ENCODE measurements around the gene SMIM28.

Gene SMIM28

GRCh38 chr6:138389551-138389950, 11.8 kb downstream of the SMIM28 start:
- TF ChIP-seq, protein P1, sequence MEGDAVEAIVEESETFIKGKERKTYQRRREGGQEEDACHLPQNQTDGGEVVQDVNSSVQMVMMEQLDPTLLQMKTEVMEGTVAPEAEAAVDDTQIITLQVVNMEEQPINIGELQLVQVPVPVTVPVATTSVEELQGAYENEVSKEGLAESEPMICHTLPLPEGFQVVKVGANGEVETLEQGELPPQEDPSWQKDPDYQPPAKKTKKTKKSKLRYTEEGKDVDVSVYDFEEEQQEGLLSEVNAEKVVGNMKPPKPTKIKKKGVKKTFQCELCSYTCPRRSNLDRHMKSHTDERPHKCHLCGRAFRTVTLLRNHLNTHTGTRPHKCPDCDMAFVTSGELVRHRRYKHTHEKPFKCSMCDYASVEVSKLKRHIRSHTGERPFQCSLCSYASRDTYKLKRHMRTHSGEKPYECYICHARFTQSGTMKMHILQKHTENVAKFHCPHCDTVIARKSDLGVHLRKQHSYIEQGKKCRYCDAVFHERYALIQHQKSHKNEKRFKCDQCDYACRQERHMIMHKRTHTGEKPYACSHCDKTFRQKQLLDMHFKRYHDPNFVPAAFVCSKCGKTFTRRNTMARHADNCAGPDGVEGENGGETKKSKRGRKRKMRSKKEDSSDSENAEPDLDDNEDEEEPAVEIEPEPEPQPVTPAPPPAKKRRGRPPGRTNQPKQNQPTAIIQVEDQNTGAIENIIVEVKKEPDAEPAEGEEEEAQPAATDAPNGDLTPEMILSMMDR (IDR thresholded peaks at IDR 0.05) = no peak

DNA sequence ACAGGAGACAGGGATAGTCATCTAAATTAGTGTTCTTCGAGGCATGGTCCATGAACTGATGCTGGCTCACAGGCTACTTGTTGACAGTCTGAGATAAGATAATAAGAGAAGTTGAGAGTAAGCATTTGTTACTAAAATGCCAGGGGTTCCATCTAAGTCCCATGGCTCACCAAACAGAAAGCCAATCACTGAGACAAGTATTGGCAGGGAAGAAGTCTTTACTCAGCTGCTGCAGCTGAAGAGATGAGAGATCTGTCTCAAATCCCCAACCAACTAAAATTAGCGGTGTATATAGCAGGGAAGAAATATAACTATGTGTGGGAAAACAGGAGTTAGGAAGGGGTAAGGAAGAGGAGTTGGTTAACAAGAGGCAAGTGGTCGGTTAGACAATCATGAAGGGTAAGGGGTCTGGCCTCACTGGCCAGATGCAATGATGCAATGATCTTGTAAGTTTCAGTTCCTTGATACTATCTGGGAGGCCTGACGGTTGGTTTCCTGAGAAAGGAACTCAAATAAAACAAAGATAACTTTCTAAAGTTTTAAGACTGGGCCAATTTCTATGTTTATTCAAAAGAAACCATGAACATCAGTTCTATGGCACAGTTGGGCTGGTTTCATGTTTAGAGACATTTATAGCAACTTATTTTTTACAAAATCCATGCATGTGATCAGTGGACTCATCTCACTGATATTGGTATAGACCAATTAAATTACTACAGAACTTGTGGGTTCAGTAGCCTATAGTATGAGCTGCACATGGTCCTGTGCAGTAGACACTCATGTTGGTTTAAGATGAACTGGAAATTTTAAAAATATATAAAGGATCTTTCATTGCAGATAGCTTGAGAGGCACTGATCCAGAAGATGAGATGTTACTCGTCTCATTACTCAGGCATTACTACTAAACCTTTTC, 16.4 kb downstream of the SMIM28 start:
- TF ChIP-seq, protein P1 (IDR thresholded peaks at IDR 0.05) = no peak

GRCh38 chr6:138396709-138397108, 19.0 kb downstream of the SMIM28 start:
- TF ChIP-seq, protein P1 (IDR thresholded peaks at IDR 0.05) = no peak

GRCh38 chr6:138397128-138398122, 19.7 kb downstream of the SMIM28 start:
- TF ChIP-seq, protein P1 (IDR thresholded peaks at IDR 0.05) = no peak

- TF ChIP-seq, protein P1 (IDR thresholded peaks at IDR 0.05) = no peak
These were observed 22.6 kb downstream of the SMIM28 start for GRCh38 chr6:138400326-138400725.

GRCh38 chr6:138401960-138402837, 24.5 kb downstream of the SMIM28 start:
- TF ChIP-seq, protein P1 (IDR thresholded peaks at IDR 0.05) = no peak

- TF ChIP-seq, protein P1 (IDR thresholded peaks at IDR 0.05) = no peak
These were observed 25.1 kb downstream of the SMIM28 start for GRCh38 chr6:138402838-138403187.
